OCI-LY3 (cell line): ENCODE results near the gene ADGRV1.
A peak's percentile ranks its signal among the peaks of the same experiment; 100 is the strongest.

ENCODE experiments used
- H2AFZ ChIP-seq: fragments of 200-600, 300-600 bp; shearing (Covaris generic); 2 replicates; pipeline ENCODE4 v1.6.0; 2014; ENCODE audit warnings: antibody characterized with exemption, low read depth, low read length
- H3K27ac ChIP-seq: fragments of 200-600, 300-600 bp; sonication (generic); 2 replicates; pipeline ENCODE4 v1.5.1; 2014; ENCODE audit warnings: mild to moderate bottlenecking, low read length, moderate library complexity, mixed read lengths
- H3K27me3 ChIP-seq: fragments of 200-600, 300-600 bp; sonication (generic); 2 replicates; pipeline ENCODE4 v1.6.1; 2014; ENCODE audit warnings: low read depth, low read length, mixed read lengths
- H3K36me3 ChIP-seq: fragments of 200-600, 300-600 bp; sonication (generic); replicated peaks from 2 replicates; pipeline ENCODE3; 2014; ENCODE audit warnings: low read depth, low read length, mixed read lengths
- H3K4me1 ChIP-seq: fragments of 300-600, 200-600 bp; sonication (generic); 2 replicates; pipeline ENCODE4 v1.6.1; 2014; ENCODE audit warnings: low read length, mixed read lengths
- H3K4me2 ChIP-seq: fragments of 200-600, 300-600 bp; sonication (generic); 2 replicates; pipeline ENCODE4 v1.6.1; 2014; ENCODE audit warnings: low read length, mixed read lengths
- H3K4me3 ChIP-seq: fragments of 300-600, 200-600 bp; sonication (generic); 2 replicates; pipeline ENCODE4 v1.5.1; 2014; ENCODE audit warnings: antibody characterized with exemption, mild to moderate bottlenecking, low read length, moderate library complexity
- H3K79me2 ChIP-seq: fragments of 300-600, 200-600 bp; shearing (Covaris generic); 2 replicates; pipeline ENCODE4 v1.6.1; 2014; ENCODE audit warnings: mild to moderate bottlenecking, low read length, mixed read lengths
- H3K9ac ChIP-seq: fragments of 300-600, 200-600 bp; shearing (Covaris generic); 2 replicates; pipeline ENCODE4 v1.6.0; 2014; ENCODE audit warnings: mild to moderate bottlenecking, low read length, moderate library complexity
- H3K9me3 ChIP-seq: fragments of 200-600, 300-600 bp; shearing (Covaris generic); 2 replicates; pipeline ENCODE4 v1.6.1; 2014; ENCODE audit warnings: low read length, mixed read lengths; ENCODE audit not compliant: insufficient read depth
- H4K20me1 ChIP-seq: fragments of 200-600, 300-600 bp; sonication (generic); 2 replicates; pipeline ENCODE4 v1.6.1; 2016; ENCODE audit warnings: low read length, mixed read lengths; ENCODE audit not compliant: insufficient read depth
- EZH2phosphoT487 ChIP-seq: fragments of 200-600 bp; shearing (Covaris generic); IDR thresholded peaks from 2 replicates; pipeline ENCODE4 v1.6.1; 2018; ENCODE audit warnings: antibody characterized with exemption, mixed run types, low read depth
- TF ChIP-seq, protein P1 (sequence below): fragments of 200-600, 300-600 bp; sonication (generic); IDR thresholded peaks from 2 replicates; pipeline ENCODE4 v1.5.1; 2014; ENCODE audit warnings: antibody characterized with exemption, low read length, low read depth

The ADGRV1 gene

DNA sequence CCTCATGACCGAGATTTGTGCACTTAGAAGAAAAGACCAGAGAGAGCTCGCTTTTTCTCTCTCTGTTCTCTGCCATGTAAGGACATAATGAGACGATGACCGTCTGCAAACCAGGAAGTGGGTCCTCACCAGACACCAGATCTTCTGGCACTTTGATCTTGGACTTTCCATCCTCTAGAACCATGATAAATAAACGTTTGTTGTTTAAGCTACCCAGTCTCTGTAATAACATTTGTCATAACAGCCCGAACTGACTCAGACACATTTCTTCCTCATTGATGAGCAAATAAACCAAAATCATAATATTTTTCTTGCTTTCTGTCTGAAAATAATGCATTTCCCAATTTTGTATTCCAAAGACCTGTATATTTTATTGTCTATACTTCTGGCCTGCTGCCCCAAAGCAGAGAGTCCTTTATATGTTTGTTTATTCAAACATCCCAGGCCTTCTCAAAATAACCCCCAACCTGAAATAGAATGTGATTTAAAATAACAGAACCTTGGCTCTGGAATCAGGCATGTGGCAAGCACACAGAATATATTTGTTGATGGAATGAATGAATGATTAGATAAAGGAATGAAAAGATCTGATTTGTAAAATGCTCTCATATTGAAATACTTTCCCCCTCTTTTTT lies 396.5 kb downstream of the ADGRV1 start:
- no peaks in the 10 kb centered on the region for H3K27me3 ChIP-seq
- H3K79me2 ChIP-seq, result no peaks in the 10 kb centered on the region
- H4K20me1 ChIP-seq, result no peaks in the 10 kb centered on the region
- H3K9ac ChIP-seq, result no peak overlapping the region
- TF ChIP-seq, protein P1, sequence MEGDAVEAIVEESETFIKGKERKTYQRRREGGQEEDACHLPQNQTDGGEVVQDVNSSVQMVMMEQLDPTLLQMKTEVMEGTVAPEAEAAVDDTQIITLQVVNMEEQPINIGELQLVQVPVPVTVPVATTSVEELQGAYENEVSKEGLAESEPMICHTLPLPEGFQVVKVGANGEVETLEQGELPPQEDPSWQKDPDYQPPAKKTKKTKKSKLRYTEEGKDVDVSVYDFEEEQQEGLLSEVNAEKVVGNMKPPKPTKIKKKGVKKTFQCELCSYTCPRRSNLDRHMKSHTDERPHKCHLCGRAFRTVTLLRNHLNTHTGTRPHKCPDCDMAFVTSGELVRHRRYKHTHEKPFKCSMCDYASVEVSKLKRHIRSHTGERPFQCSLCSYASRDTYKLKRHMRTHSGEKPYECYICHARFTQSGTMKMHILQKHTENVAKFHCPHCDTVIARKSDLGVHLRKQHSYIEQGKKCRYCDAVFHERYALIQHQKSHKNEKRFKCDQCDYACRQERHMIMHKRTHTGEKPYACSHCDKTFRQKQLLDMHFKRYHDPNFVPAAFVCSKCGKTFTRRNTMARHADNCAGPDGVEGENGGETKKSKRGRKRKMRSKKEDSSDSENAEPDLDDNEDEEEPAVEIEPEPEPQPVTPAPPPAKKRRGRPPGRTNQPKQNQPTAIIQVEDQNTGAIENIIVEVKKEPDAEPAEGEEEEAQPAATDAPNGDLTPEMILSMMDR, result no peak
- no peak for TF ChIP-seq EZH2phosphoT487
- no peak overlapping the region for H3K27ac ChIP-seq
- H2AFZ ChIP-seq, result no peak overlapping the region
- no peak overlapping the region for H3K4me2 ChIP-seq
- H3K9me3 ChIP-seq, result no peaks in the 10 kb centered on the region
- H3K36me3 ChIP-seq, result no peaks in the 10 kb centered on the region
- H3K4me1 ChIP-seq, result peaks cover 9% of the 10 kb centered on the region
- H3K4me3 ChIP-seq, result no peak overlapping the region

DNA sequence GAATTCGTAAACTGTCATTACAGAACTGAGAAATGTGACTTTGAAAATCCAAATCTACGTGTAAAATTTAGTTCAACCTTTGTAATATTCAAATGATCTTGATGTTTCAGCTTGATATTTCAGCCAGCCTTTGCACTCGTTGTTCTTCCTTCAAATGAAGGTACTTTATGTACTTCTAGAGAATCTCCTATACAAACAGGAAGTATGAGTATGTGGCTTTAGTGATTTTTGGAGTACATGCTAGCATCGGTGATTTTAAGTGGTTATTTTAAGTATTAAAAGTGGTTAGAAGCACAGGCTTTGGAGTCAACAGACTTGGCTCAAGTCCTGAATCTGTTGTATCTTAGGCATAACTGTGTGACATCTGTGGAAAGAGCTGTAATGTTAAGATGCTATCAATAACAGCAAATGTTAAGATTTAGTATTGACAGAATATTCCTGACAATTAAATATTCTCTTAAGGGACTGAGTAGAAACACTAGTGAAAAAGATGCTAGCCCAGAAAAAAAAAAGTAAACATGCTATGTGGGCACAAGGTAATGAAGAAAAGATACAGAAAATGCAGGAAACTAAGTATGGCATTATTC lies 398.0 kb downstream of the ADGRV1 start:
- H3K4me3 ChIP-seq, result peak overlapping the region; percentile 22; the same call in 1 of the 2 replicates
- H3K36me3 ChIP-seq, result no peaks in the 10 kb centered on the region
- H3K4me1 ChIP-seq, result peaks cover 9% of the 10 kb centered on the region
- no peak overlapping the region for H3K9ac ChIP-seq
- H2AFZ ChIP-seq, result peak overlapping the region; percentile 53
- TF ChIP-seq, protein P1, result no peak
- TF ChIP-seq EZH2phosphoT487, result no peak
- no peak overlapping the region for H3K27ac ChIP-seq
- no peaks in the 10 kb centered on the region for H3K79me2 ChIP-seq
- H4K20me1 ChIP-seq, result no peaks in the 10 kb centered on the region
- no peaks in the 10 kb centered on the region for H3K9me3 ChIP-seq
- no peaks in the 10 kb centered on the region for H3K27me3 ChIP-seq
- peak overlapping the region; percentile 48 for H3K4me2 ChIP-seq

DNA sequence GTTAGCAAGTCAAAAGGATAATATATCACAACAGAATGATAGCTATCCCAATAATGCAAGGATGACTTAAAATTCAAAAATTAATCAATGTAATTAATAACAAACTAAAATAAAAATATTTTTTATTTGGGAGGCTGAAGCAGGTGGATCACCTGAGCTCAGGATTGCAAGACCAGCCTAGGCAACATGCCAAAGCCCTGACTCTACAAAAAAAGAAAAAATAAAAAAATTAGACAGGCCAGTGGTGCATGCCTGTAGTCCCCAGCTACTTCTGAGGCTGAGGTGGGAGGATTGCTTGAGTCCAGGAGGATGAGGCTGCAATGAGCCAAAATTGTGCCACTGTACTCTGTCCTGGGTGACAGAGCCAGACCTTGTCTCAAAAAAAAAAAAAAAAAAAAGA lies 399.3 kb downstream of the ADGRV1 start:
- Histone ChIP-seq H3K4me3 (no peak overlapping the region), H3K4me1 (peaks cover 9% of the 10 kb centered on the region), H3K27me3 (no peaks in the 10 kb centered on the region), H3K9ac (no peak overlapping the region), H3K27ac (no peak overlapping the region), H3K4me2 (no peak overlapping the region), H2AFZ (no peak overlapping the region), H4K20me1 (no peaks in the 10 kb centered on the region), H3K79me2 (no peaks in the 10 kb centered on the region), H3K9me3 (no peaks in the 10 kb centered on the region), H3K36me3 (no peaks in the 10 kb centered on the region)
- TF ChIP-seq EZH2phosphoT487, result no peak
- TF ChIP-seq, protein P1, result no peak

DNA sequence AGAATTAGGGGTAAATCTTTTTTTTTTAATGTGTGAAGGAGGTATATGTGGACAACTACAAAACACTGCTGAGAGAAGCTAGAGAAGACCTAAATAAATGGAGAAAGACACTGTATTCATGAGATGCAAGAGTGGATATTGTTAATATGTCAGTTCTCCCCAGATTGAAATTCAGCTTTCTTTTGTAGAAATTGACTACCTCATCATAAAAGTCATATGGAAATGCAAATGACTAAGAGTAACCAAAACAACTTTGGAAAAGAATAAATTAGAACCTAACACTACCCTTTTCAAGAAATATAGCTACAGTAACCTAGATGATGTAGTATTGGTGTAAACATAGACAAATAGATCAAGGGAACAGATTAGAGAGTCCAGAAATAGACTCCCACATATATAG lies 400.7 kb downstream of the ADGRV1 start:
- Histone ChIP-seq H3K4me2 (no peak overlapping the region), H2AFZ (no peak overlapping the region), H3K27ac (no peak overlapping the region), H3K27me3 (no peaks in the 10 kb centered on the region), H3K9ac (no peak overlapping the region), H3K36me3 (no peaks in the 10 kb centered on the region), H3K4me1 (peaks cover 9% of the 10 kb centered on the region), H4K20me1 (no peaks in the 10 kb centered on the region), H3K9me3 (no peaks in the 10 kb centered on the region), H3K79me2 (no peaks in the 10 kb centered on the region), H3K4me3 (no peak overlapping the region)
- TF ChIP-seq EZH2phosphoT487, result no peak
- TF ChIP-seq, protein P1, result no peak
